Measurements from ENCODE around the gene BCL2L1.

- TF ChIP-seq EZH2phosphoT487 (IDR thresholded peaks at IDR 0.05; ENCODE audit: insufficient read depth, low read depth) (no peak), EZH2 (IDR thresholded peaks at IDR 0.05; ENCODE audit: insufficient read depth, poor library complexity, severe bottlenecking) (no peak)
These were observed 69.1 kb downstream of the BCL2L1 start for GRCh38 chr20:31653561-31653960.
